Right lobe of liver (tissue), 4 donors: ENCODE data around the gene OR2B3.

ENCODE experiments used
- POLR2A ChIP-seq: fragments of 450-650 bp; IDR thresholded peaks from one replicate; pipeline ENCODE4 v1.6.1; 2017; ENCODE audit warnings: antibody characterized with exemption, mild to moderate bottlenecking
- TF ChIP-seq, protein P1 (sequence below), 4 donors: fragments of 200-600 bp in 3 of 4; fragments of 450-650 bp in 1 of 4; IDR thresholded peaks; one replicate each; pipeline versions ENCODE4 v1.5.1 to v1.8.0; 2016 to 2022; ENCODE audit warnings: antibody characterized with exemption in 4 of 4, mild to moderate bottlenecking in 2 of 4
- donor health status: DM: no; HTN: no; CAD: no.
- donor health status: DM: no; HTN: no; CAD: no.
- donor health status: DM: no; HTN: yes; CAD: no.

DNA sequence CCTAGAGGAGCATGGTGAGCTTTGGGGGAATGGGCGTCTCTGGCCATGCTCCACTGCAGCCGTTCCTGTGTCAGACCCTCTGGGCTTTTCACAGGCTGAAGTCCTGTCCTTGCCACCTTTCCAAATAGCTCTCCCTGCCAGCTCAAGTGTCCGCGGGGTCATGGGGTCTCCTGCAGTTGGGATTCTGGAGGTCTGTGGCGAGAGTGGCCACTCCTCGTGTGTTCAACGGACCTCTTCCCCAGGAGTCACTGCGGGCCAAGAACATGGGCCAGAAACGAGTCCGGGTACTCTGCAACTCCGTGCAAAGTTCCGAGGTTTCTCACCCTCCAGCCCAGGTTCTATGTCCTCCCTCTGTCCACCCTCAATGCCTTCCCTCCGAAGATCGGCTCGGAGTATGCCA is 4.7 kb downstream of the OR2B3 start:
- TF ChIP-seq, protein P1, sequence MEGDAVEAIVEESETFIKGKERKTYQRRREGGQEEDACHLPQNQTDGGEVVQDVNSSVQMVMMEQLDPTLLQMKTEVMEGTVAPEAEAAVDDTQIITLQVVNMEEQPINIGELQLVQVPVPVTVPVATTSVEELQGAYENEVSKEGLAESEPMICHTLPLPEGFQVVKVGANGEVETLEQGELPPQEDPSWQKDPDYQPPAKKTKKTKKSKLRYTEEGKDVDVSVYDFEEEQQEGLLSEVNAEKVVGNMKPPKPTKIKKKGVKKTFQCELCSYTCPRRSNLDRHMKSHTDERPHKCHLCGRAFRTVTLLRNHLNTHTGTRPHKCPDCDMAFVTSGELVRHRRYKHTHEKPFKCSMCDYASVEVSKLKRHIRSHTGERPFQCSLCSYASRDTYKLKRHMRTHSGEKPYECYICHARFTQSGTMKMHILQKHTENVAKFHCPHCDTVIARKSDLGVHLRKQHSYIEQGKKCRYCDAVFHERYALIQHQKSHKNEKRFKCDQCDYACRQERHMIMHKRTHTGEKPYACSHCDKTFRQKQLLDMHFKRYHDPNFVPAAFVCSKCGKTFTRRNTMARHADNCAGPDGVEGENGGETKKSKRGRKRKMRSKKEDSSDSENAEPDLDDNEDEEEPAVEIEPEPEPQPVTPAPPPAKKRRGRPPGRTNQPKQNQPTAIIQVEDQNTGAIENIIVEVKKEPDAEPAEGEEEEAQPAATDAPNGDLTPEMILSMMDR (IDR thresholded peaks at IDR 0.05), result no peak
- no peak for TF ChIP-seq POLR2A
